SU-DHL-6 (cell line): ENCODE measurements around the gene PDE4D.

Experiments
- H2AFZ ChIP-seq: fragments of 200-600 bp; sonication (generic); 2 replicates; pipeline ENCODE4 v1.6.1; 2014; ENCODE audit warnings: low read depth, mild to moderate bottlenecking, moderate library complexity, mixed read lengths, antibody characterized with exemption, low read length; ENCODE audit not compliant: severe bottlenecking
- H3F3A ChIP-seq: fragments of 200-600 bp; shearing (Covaris generic); 2 replicates; pipeline ENCODE4 v1.6.0; 2016; ENCODE audit warnings: antibody characterized with exemption, mild to moderate bottlenecking; ENCODE audit not compliant: insufficient read depth
- H3K27ac ChIP-seq: fragments of 200-600 bp; sonication (generic); 2 replicates; pipeline ENCODE4 v1.5.1; 2016; ENCODE audit warnings: low read depth, mild to moderate bottlenecking, low read length, moderate library complexity, mixed read lengths
- H3K27me3 ChIP-seq: fragments of 200-600 bp; sonication (generic), shearing (Covaris generic); 2 replicates; pipeline ENCODE4 v1.6.0; 2014; ENCODE audit warnings: mild to moderate bottlenecking, low read length
- H3K36me3 ChIP-seq: fragments of 200-600 bp; sonication (generic); 2 replicates; pipeline ENCODE4 v1.6.1; 2014; ENCODE audit warnings: mild to moderate bottlenecking, low read length, mixed read lengths
- H3K4me2 ChIP-seq: fragments of 300-600, 200-600 bp; shearing (Covaris generic), sonication (generic); 2 replicates; pipeline ENCODE4 v1.6.0; 2014; ENCODE audit warnings: low read length, low read depth, mild to moderate bottlenecking; ENCODE audit not compliant: poor library complexity, severe bottlenecking
- H3K4me3 ChIP-seq: fragments of 200-600 bp; sonication (generic); 2 replicates; pipeline ENCODE4 v1.5.1; 2014; ENCODE audit warnings: antibody characterized with exemption, low read length, mild to moderate bottlenecking, mixed read lengths; ENCODE audit not compliant: insufficient read depth, poor library complexity, severe bottlenecking
- H3K79me2 ChIP-seq: fragments of 200-600 bp; sonication (generic); 2 replicates; pipeline ENCODE4 v1.6.1; 2014; ENCODE audit warnings: mild to moderate bottlenecking, low read length, moderate library complexity; ENCODE audit not compliant: insufficient read depth
- H3K9ac ChIP-seq: fragments of 200-600 bp; sonication (generic); 2 replicates; pipeline ENCODE4 v1.7.0; 2014; ENCODE audit warnings: mild to moderate bottlenecking, low read length
- H3K9me2 ChIP-seq: fragments of 200-600 bp; sonication (generic); replicated peaks from 2 replicates; pipeline ENCODE4 v1.6.1; 2014; ENCODE audit warnings: low read length; ENCODE audit not compliant: insufficient read depth
- H3K9me3 ChIP-seq: fragments of 200-600 bp; sonication (generic); 2 replicates; pipeline ENCODE4 v1.6.1; 2014; ENCODE audit warnings: low read length, mixed read lengths; ENCODE audit not compliant: insufficient read depth
- H4K20me1 ChIP-seq: fragments of 200-600 bp; sonication (generic); 2 replicates; pipeline ENCODE4 v1.6.1; 2014; ENCODE audit warnings: low read depth, mild to moderate bottlenecking, antibody characterized with exemption, low read length, moderate library complexity, mixed read lengths
- EZH2phosphoT487 ChIP-seq: fragments of 200-600 bp; sonication (generic), shearing (Covaris generic); conservative IDR thresholded peaks from 2 replicates; pipeline ENCODE4 v1.6.1; 2018; ENCODE audit warnings: mild to moderate bottlenecking, antibody characterized with exemption, low read length, moderate library complexity, mixed read lengths
- TF ChIP-seq, protein P1 (sequence below): fragments of 200-600 bp; sonication (generic); IDR thresholded peaks from one replicate; pipeline ENCODE4 v1.5.1; 2017; ENCODE audit warnings: antibody characterized with exemption, mild to moderate bottlenecking, low read length, moderate library complexity; ENCODE audit not compliant: insufficient read depth, poor library complexity, severe bottlenecking

Gene PDE4D

GRCh38 chr5:59209758-59210359, 683.7 kb downstream of the PDE4D start:
- Histone ChIP-seq H4K20me1 (no peaks in the 10 kb centered on the region), H3K4me2 (no peak overlapping the region), H3K27ac (no peak overlapping the region), H3K79me2 (no peaks in the 10 kb centered on the region), H2AFZ (no peak overlapping the region), H3F3A (no peaks in the 10 kb centered on the region), H3K9me3 (no peaks in the 10 kb centered on the region), H3K27me3 (no peaks in the 10 kb centered on the region), H3K9me2 (no peaks in the 10 kb centered on the region), H3K4me3 (no peak overlapping the region), H3K36me3 (no peaks in the 10 kb centered on the region), H3K9ac (no peak overlapping the region)
- no peak for TF ChIP-seq EZH2phosphoT487
- TF ChIP-seq, protein P1, sequence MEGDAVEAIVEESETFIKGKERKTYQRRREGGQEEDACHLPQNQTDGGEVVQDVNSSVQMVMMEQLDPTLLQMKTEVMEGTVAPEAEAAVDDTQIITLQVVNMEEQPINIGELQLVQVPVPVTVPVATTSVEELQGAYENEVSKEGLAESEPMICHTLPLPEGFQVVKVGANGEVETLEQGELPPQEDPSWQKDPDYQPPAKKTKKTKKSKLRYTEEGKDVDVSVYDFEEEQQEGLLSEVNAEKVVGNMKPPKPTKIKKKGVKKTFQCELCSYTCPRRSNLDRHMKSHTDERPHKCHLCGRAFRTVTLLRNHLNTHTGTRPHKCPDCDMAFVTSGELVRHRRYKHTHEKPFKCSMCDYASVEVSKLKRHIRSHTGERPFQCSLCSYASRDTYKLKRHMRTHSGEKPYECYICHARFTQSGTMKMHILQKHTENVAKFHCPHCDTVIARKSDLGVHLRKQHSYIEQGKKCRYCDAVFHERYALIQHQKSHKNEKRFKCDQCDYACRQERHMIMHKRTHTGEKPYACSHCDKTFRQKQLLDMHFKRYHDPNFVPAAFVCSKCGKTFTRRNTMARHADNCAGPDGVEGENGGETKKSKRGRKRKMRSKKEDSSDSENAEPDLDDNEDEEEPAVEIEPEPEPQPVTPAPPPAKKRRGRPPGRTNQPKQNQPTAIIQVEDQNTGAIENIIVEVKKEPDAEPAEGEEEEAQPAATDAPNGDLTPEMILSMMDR: no peak

DNA sequence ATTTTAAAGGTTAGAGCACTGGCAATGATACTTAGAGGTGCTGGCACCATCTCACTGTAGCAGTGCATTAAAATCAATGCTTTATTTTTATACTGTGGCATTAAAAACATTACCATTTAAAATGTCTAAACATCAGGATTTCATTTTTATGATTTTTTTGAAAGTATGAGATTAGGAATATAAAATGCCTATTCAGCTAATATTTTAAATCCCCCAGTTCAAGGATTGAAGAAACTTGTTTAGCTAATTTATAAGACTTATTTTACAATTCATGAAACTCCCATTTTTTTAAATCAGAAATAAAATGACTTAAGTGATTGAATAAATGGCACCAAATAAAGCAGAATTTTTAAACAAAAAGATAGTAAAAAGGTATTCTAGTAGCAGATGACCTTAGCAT, 685.1 kb downstream of the PDE4D start:
- no peak overlapping the region for H3K9ac ChIP-seq
- H3K4me2 ChIP-seq: no peak overlapping the region
- no peaks in the 10 kb centered on the region for H3K36me3 ChIP-seq
- no peaks in the 10 kb centered on the region for H3K9me3 ChIP-seq
- H2AFZ ChIP-seq: no peak overlapping the region
- H3F3A ChIP-seq: no peaks in the 10 kb centered on the region
- no peak overlapping the region for H3K27ac ChIP-seq
- H3K27me3 ChIP-seq: no peaks in the 10 kb centered on the region
- TF ChIP-seq EZH2phosphoT487: no peak
- TF ChIP-seq, protein P1: no peak
- H3K9me2 ChIP-seq: no peaks in the 10 kb centered on the region
- no peaks in the 10 kb centered on the region for H4K20me1 ChIP-seq
- H3K4me3 ChIP-seq: no peak overlapping the region
- no peaks in the 10 kb centered on the region for H3K79me2 ChIP-seq

DNA sequence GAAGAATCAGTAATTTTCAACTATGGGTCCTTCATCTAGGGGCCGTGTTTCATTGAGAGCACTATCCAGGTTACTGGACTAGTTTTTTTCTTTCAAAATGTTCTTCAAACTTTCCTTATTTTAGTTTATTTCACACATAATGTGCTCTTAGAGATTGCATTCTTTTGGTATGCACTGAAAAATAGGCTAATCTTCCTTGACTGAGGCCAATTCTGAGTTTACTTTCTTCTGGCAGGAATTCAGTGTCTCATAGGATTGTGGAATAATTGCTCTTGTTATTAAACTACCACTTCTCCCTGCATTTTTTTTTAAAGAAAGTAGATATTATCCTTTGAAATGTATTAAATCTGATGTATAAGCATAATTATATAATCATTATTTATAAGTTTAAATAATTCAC, 686.1 kb downstream of the PDE4D start:
- Histone ChIP-seq H3K9ac (no peak overlapping the region), H3K27ac (no peak overlapping the region), H3K4me2 (no peak overlapping the region), H3K9me2 (no peaks in the 10 kb centered on the region), H3K9me3 (no peaks in the 10 kb centered on the region), H3K36me3 (no peaks in the 10 kb centered on the region), H3F3A (no peaks in the 10 kb centered on the region), H3K27me3 (no peaks in the 10 kb centered on the region), H3K79me2 (no peaks in the 10 kb centered on the region), H2AFZ (no peak overlapping the region), H3K4me3 (no peak overlapping the region), H4K20me1 (no peaks in the 10 kb centered on the region)
- TF ChIP-seq, protein P1: no peak
- no peak for TF ChIP-seq EZH2phosphoT487
